HG03139 (cell line): ENCODE results near the gene SFMBT2.
"Not testable (repeated sequence)": the region's sequence is repeated elsewhere in the genome, so short reads cannot be mapped to it uniquely, and the experiment has no call there.

Experiments used
- ATAC-seq: cut with Tn5 transposase; IDR thresholded peaks from one replicate; pipeline ENCODE4 v1.9.1; 2021; ENCODE audit not compliant: unreplicated experiment

The SFMBT2 gene

DNA sequence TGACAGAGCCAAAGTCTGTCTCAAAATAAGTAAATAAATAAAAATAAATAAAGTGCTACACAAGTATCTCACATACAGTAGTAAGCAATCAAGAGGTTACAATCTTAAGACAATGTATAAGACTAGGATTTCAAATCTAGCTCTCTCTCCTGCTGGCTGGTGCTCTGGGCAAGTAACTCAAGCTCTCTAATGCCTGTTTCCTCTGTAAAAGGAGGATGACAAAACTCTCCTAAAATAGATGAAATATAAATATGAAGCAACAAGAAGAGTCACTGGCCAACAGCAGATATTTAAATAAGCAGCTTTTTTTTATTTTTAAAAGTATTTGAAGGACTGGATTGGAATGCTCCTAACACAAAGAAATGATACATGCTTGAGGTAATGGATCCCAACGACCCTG, 7.2 kb downstream of the SFMBT2 start:
- no peak for ATAC-seq

DNA sequence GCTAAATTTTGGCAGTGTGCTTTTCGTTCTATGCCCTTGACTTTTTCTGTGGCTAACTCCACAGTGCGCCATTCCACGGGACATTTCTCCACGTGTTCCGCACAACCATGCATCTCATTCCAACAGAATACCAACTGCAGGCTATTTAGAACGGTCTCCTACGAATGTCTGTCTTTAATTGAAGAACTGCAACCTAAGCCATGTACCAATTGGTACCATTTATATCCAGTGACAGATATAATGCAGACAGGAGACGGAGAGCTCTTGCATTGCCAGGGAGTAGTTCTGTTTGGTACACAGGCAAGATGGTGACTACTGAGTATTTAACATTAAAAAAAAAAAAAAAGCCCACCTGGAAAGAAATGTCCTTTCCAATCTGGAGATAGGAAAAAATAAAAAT, 9.1 kb downstream of the SFMBT2 start:
- ATAC-seq: no peak

DNA sequence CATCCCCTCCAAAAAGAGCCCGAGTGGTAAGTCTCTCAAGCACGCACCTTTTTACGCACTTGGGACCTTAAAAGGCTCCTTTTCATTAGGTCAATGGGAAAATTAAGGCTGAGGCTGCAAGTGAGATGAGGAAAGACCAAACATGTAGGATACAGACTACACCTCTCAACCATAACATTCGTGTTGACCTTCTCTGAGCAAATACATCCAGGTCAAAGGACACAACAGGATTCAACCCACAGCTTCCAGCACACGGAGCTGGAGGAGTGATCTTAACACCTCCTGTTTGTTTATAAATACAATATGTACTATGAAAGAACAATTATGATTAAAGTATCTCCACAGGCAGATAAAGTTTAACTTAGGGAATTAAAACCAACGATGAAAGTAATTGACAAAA, 9.7 kb downstream of the SFMBT2 start:
- no peak for ATAC-seq

DNA sequence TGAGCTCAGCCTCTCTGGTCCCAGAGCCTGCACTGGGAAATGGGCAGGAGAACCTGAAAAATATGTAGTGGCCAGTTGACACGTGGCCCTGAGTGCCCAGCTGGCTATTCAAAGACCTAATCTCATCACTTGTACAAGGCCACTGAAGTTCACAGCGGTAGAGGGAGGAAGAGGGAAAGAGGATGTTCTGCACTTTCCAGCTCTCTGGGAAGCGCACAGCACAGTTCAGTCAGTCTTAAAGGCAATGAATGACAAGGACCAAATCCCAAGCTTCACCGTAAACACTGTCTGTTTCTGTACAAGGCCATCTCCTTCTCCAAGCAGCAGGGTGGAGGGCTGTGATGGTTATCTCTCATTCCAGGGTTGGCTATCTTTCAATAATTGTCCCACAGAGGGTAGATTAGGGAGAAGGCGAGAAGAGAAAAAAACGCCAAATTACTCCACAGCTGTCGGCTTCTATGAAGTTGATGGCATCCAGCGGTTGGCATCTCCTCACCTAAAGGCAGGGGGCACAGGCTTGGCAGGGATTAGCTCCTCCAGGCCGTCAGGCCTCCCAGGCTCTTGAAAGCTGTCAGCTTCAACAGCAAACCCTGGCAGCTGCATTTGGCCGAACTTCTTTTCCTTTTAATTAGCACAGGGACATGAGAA, 10.6 kb downstream of the SFMBT2 start:
- no peak for ATAC-seq

DNA sequence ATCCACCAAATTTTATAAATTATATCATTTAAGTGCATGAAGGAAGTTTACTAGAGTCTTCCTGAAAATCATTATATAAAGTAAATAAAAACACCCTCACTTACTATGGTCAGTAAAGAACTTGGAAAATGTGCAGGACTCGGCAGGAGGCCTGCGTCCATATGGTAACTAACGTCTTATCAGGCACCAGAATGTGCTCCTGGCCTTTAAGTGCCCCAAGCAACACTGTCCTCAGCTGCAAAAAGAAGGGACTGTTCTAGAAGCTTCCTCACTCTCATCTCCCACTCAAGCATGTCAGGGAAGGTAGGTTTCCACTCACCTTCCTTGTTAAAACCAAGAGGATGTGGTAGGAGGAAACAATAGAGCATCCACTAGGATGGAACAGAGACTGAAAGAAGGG, 11.3 kb downstream of the SFMBT2 start:
- ATAC-seq: no peak

DNA sequence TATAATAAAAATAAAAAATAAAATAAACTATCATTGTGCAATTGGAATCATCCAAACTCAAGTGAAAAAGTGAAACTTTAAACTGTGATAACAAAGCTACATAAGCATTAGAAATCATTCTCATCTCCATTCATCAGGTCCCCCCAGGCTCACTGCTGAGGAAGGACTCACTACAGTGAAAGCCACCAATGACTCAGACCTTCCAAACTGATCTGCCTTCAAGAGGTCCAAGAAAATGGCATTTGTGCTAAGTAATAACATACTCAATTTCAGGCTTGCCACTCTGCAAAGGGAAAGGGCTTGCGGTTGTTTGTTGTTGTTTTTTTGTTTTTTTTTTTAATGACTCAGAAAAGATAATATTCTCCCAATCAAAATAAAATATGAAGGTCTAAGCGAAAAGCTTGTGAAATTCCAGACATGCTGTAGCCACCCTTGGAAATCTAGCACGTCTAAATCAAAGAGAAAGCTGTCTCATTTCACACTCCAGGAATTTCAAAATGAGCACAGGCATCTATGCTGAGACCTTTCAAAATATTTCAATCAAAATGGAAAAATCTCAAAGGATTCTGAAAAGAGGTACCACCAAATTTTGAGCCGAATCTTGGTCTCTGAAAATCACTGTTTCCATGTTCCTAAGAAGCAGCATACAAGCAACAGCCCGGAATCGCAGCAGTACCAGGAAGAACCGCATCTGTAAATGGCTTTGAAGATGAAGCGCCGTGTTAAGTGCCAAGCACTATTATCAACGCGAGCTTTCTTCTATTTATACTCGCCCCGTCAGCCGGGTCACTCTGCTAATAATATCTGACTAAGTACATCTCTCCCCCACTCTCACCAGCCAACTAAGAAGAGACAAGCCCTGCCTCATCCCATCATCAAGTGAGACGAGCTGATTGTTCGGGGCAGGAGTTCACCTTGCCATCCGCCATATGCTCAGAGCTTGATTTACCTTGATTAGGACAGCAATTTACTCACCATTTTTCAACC, 13.5 kb downstream of the SFMBT2 start:
- ATAC-seq: no peak

DNA sequence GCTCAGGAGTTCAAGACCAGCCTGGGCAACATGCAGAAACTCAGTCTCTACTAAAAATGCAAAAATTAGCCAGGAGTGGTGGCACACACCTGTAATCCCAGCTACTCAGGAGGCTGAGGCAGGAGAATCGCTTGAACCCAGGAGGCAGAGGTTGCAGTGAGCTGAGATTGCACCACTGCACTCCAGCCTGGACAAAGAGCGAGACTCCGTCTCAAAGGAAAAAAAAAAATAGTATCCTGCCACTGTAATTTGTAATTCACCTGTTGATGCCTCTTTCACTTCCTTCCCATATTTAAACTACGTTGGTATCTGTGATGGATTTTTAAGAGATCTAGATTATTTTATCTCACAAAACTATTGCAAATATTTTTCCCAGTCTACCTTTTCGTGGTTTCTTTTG, 18.5 kb downstream of the SFMBT2 start:
- ATAC-seq: not testable (repeated sequence)

DNA sequence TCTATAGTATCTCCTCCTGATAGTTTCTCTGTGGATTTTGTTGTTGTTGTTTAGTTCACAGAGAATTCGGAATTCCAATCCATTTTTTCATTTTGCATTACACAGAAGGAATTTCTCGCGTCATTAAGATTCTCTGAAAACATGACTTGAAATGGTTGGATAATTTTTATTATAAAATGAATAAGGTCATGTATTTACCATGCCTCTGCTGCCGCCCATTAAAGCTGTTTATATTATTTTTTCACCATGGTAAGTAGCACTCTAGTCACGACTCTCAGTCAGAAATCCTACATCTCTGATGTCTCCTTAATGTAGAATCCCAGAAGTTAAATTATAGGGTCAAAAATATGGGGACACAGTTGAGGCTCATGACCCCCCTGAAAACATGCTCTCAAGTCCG, 19.1 kb downstream of the SFMBT2 start:
- no peak for ATAC-seq

DNA sequence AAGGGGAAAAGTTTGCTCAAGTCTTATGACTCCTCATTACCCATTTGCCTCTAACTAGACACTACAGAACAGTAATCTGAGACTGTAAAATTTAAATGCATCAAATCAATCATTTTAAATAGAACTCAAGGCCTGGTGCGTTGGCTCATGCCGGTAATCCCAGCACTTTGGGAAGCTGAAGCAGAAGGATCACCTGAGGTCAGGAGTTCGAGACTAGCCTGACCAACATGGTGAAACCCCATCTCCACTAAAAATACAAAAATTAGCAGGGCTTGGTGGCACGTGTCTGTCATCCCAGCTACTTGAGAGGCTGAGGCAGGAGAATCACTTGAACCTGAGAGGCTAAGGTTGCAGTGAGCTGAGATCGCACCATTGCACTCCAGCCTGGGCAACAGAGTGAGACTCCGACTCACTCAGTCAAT, 20.1 kb downstream of the SFMBT2 start:
- ATAC-seq: not testable (repeated sequence)

DNA sequence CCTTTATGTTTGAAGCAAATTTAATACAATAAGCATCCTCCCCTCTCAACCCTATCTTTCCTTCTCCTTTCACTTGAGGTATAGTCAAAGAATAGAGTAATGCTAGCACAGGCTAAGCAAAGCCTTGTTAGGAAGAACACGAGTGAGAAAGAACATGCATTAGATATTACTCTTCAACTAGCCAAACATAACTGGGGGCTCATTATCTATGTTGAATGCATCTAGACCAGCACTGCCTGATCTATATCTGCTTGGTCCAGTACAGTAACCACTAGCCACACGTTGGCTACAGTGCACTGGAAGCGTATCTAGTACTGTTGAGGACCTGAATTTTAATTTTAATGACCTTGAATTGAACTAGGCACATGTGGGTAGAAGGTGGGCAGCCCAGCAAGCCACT, 21.0 kb downstream of the SFMBT2 start:
- ATAC-seq: no peak

DNA sequence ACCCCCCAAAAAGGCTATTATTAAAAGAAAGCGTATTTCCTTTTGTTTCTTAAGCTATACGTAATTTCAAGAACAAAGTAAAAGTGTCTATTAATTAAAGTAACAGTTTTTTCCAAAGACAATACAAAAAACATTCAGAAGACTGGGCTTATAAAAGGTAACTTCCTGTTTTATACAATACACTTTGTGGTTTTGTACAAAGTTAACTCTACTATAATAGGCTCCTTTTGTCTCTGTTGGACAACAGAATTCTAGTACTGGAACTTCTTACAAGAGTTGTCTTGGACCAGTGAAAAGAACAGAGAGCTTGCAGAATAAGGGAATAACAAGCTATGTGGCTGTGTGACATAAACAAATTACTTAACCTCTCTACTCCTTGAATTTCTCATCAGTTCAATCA, 21.5 kb downstream of the SFMBT2 start:
- ATAC-seq: no peak

DNA sequence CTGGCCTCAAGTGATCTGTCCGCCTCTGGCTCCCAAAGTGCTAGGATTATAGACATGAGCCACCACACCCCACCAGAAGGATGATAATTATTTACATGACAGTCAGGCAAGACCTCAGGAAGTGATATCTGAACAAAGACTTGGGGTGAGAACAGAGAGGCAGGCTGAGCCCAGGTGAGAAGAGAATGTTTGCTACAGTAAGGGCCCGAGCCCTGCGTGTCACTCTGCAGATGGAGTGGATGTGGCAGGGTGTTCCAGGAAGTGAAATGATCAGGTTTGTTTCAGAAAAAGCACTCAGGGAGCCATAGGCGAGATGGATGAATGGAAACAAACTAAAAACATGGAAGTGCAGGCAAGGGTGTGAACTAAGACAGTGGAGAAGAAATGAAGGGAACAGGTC, 22.2 kb downstream of the SFMBT2 start:
- ATAC-seq: no peak

DNA sequence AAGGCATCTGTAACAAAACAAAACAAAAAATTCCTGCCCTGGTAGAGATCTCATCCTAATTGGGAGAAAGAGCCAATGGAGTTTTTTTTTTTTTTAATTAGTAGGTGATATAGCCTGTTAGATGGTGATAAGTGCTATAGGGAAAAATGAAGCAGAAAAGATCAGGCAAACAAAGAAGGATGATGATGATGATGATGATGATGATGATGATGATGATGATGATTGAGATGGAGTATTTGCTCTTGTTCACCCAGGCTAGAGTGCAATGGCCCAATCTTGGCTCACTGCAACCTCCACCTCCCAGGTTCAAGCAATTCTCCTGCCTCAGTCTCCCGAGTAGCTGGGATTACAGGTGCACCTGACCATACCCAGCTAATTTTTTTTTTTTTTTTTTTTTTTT, 22.7 kb downstream of the SFMBT2 start:
- not testable (repeated sequence) for ATAC-seq

DNA sequence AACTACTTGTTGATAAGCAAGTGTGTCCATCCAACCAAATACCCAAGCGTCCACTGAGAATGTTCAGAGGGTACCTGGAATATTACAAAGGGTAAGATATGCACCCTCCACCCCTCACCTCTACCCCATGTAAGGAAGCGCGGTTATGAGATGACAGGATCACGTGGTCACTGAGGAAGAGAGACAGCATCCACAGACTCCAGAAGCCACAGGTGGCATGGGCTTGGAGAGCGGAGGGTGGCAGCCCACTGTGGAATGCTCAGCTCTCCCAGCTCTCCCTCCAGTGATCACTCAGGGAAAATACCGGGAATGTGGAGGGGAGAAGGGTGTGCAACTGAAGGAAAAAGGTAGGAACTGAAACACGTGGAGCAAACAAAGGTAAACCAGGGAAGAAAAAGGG, 25.7 kb downstream of the SFMBT2 start:
- no peak for ATAC-seq

DNA sequence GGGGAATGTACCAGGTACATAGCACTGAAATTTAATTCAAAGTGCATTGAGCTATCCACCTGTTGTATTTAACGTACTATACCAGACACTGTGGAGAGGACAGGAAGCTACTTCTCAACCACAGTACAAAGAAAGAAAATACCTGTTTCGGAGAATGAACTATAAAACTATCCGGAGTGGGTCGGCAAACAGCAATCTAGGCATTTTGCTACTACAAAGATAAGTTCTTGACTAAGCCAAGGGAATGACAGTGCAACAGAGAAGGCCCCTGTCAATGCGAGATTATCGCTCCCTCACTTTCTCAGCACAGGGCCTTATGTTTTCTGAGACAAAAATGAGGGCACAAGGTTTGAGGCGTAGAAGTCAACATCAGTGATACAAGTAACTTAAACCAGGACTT, 27.4 kb downstream of the SFMBT2 start:
- ATAC-seq: no peak

DNA sequence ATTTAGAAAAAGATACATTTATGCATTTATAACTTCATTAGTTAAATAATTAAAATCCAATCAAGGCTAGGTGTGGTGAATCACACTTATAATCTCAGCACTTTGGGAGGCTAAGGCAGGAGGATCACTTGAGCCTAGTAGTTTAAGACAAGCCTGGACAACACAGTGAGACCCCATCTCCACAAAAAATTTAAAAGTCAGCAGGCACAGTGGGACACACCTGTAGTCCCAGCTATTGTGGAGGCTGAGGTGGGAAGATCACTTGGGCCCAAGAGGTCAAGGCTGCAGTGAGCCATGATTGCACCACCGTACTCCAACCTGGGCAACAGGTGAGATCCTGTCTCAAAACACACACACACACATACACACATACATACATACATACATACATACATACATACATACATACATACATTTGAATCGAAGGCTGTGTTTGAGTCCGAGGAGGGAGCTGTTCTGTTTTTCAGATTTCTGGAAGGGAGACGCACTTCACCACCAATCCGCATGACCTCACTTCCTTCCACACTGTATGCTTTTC, 30.1 kb downstream of the SFMBT2 start:
- ATAC-seq: no peak

DNA sequence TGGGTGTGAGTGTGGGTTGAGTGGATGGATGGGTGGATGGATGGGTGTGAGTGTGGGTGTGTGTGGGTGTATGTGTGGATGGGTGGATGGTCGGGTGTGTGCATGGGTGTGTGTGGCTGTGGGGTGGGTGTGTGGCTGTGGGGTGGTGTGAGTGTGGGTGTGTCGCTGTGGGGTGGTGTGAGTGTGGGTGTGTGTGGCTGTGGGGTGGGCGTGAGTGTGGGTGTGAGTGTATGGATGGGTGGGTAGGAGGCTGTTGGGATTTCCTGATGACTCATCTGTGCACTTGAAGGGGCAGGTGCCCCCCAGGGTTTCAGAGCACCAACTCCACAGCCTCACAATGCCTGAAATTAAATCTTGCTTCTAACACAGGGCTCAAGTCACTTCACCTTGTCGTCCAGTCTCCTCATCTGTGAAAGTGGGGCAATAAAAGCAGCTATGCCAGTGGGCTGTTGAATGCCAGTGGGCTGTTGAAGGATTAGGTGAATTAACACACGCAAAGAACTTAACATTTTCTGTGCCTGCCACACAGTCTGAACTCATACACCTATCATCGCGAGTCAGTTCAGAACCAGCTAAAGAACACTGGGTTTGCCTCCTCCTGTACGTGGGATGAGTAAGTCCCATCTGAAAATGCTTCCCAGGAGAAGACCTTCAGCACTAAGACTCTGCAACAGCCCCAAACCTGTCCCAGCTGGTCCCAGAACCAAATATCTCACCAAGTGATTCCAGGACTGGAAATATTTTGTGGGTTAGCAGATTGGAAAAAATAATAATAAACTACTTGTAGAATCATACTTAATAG, 32.0 kb downstream of the SFMBT2 start:
- no peak for ATAC-seq

DNA sequence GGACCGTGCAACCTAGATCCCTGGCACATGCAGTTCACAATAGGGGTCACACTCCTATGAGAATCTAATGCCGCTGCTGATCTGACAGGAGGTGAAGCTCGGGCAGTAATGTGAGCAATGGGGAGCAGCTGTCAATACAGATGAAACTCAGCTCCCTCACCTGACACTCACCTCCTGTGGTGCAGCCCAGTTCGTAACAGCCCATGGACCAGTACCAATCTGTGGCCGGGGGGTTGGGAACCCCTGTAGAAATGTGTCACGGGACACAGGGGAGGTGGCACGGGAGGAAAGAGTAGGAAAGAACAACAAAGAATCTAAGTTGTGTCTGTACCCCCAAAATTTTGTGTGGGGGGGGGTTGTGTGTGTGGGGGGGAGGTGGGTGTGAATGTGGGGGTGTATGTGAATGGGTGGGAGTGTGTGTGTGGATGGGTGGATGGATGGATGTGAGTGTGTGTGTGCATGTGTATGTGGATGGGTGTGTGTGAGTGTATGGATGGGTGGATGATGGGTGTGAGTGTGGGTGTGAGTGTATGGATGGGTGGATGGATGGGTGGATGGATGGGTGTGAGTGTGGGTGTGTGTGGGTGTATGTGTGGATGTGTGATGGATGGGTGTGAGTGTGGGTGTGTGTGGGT, 33.1 kb downstream of the SFMBT2 start:
- ATAC-seq: no peak

DNA sequence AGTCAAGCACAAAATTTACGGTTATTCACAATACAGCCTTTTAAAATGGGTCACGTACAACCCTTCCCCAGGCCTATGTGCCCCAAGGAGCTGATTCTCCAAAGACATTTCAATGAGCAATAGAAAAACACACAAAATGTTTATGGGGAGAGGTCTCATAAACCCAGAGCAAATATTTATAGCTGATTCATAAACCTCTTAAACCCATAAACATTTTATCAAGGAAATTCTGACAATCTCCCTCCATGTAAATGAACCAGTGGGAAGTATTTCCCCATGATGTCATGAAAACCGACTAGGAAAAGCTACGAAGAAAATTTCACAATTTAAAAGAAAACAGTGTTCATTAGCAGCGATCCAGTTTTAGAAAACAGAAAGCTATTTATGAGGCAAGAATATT, 36.0 kb downstream of the SFMBT2 start:
- no peak for ATAC-seq

DNA sequence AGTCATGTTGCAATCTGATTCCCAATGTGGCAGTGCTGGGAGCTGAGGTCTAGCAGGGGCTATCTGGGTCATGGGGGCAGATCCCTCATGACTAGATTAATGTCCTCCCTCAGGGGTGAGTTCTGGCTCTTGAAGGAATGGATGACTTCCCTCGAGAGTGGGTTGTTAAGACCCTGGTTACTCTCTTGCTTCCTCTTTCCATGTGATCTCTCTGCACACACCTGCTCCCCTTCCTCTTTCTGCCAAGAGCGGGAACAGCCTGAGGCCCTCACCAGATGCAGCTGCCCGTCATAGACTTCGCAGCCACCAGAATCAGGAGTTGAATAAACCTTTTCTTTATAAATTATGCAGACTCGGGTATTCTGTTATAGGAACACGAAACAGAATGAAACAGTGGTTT, 37.8 kb downstream of the SFMBT2 start:
- no peak for ATAC-seq

DNA sequence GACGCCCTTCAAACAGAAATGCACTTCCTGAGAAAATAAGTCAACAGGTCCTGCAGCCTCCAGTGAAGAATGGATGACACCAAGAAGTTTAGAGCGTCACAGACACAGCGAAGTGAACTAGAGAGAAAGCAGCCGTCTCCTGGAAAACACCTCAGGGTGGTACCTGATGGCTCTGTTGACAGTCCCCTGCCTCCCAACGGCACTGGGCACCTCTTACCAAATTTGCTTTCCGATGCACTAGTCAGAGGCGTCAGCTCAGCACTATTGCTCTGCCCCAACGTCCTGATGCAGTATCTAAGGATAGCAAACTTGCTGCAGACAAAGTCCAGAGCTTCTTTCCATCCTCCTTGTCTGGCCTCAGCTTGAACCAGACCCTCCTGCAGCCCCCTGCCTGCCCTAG, 38.3 kb downstream of the SFMBT2 start:
- ATAC-seq: no peak
